K562 (cell line): Measurements from ENCODE around the gene SHLD1. TPM values are rescaled to one million over a fixed set of nuclear protein-coding genes. Genes with fewer than 3 reads are reported as not detected.
A peak's percentile ranks its signal among the peaks of the same experiment; 100 is the strongest.

Source experiments
- ARNT ChIP-seq, 2 experiments: fragments of 450-650 bp; IDR thresholded peaks; 2 replicates each; pipeline ENCODE4 v1.6.1; 2016; ENCODE audit warnings: mild to moderate bottlenecking in 1 of 2
- BDP1 ChIP-seq: IDR thresholded peaks from 3 replicates; pipeline ENCODE4 v1.6.1; 2011; ENCODE audit not compliant: insufficient read length, insufficient read depth
- CHCHD3 ChIP-seq: fragments of 250-450 bp; sonication (Bioruptor Pico); IDR thresholded peaks from 2 replicates; pipeline ENCODE4 v2.1.2; 2022; ENCODE audit warnings: mild to moderate bottlenecking
- CREB1 ChIP-seq, 2 experiments: sonication (generic) in 1 of 2; formaldehyde crosslinking in 1 of 2; IDR thresholded peaks; 2 replicates each; pipeline versions ENCODE4 v1.6.1 to v1.8.0; 2012 to 2022; ENCODE audit warnings: inconsistent platforms in 1 of 2, mild to moderate bottlenecking in 1 of 2, missing genetic modification reagents in 1 of 2, moderate library complexity in 1 of 2
- DIDO1 ChIP-seq: fragments of 450-650 bp; IDR thresholded peaks from 2 replicates; pipeline ENCODE4 v1.6.1; 2016; ENCODE audit warnings: low read depth, missing biosample characterization, missing genetic modification characterization
- EP300 ChIP-seq: IDR thresholded peaks from 2 replicates; pipeline ENCODE4 v1.6.1; 2012; ENCODE audit warnings: low read length, improper control_type of control experiment
- EWSR1 ChIP-seq: fragments of 450-650 bp; IDR thresholded peaks from 2 replicates; pipeline ENCODE4 v1.6.1; 2018; ENCODE audit warnings: borderline replicate concordance, mild to moderate bottlenecking, low read depth, moderate library complexity; ENCODE audit not compliant: partially characterized antibody
- FOXK1 ChIP-seq: sonication (generic); formaldehyde crosslinking; IDR thresholded peaks from 2 replicates; pipeline ENCODE4 v1.8.0; 2022; ENCODE audit warnings: missing genetic modification reagents, mild to moderate bottlenecking, borderline replicate concordance
- FOXO4 ChIP-seq: fragments of 450-650 bp; formaldehyde crosslinking; IDR thresholded peaks from 2 replicates; pipeline ENCODE4 v1.4.0; 2020; ENCODE audit warnings: mild to moderate bottlenecking, moderate library complexity
- HNRNPUL1 ChIP-seq: fragments of 200-400 bp; formaldehyde crosslinking; IDR thresholded peaks from 2 replicates; pipeline ENCODE4 v1.6.1; 2017; ENCODE audit warnings: low read length
- HOXB6 ChIP-seq: fragments of 250-450 bp; sonication (Bioruptor Pico); IDR thresholded peaks from 2 replicates; pipeline ENCODE4 v1.5.1; 2022; ENCODE audit warnings: mild to moderate bottlenecking, borderline replicate concordance
- KDM1A ChIP-seq, 2 experiments: fragments of 450-650 bp; IDR thresholded peaks; 2 replicates each; pipeline ENCODE4 v1.6.1; 2016; ENCODE audit warnings: mild to moderate bottlenecking in 2 of 2
- MIER1 ChIP-seq: fragments of 450-650 bp; IDR thresholded peaks from 2 replicates; pipeline ENCODE4 v1.6.1; 2016; ENCODE audit warnings: antibody characterized with exemption, mild to moderate bottlenecking, low read depth
- MLLT1 ChIP-seq, 2 experiments: fragments of 450-650 bp; IDR thresholded peaks; 2 replicates each; pipeline ENCODE4 v1.6.1; 2016
- MTA3 ChIP-seq: fragments of 450-650 bp; formaldehyde crosslinking; IDR thresholded peaks from 2 replicates; pipeline ENCODE4 v1.6.1; 2017; ENCODE audit warnings: mild to moderate bottlenecking, borderline replicate concordance
- POLR2A ChIP-seq: fragments of 450-650 bp; conservative IDR thresholded peaks from 2 replicates; pipeline ENCODE4 v1.6.1; 2016
- POLR2AphosphoS2 ChIP-seq: IDR thresholded peaks from 2 replicates; pipeline ENCODE4 v1.6.1; 2012; ENCODE audit warnings: low read length, improper control_type of control experiment
- PURB ChIP-seq: sonication (generic); formaldehyde crosslinking; IDR thresholded peaks from 2 replicates; pipeline ENCODE4 v1.9.0; 2021; ENCODE audit warnings: low read depth, mild to moderate bottlenecking, missing genetic modification reagents
- RB1 ChIP-seq: fragments of 450-650 bp; IDR thresholded peaks from 2 replicates; pipeline ENCODE4 v1.6.1; 2017; ENCODE audit warnings: low read depth, mild to moderate bottlenecking
- RBBP5 ChIP-seq: fragments of 200-600 bp; sonication (generic); IDR thresholded peaks from 2 replicates; pipeline ENCODE4 v1.6.1; 2012; ENCODE audit warnings: borderline replicate concordance, mild to moderate bottlenecking, low read length, control low read depth, inconsistent platforms; ENCODE audit not compliant: insufficient read depth, poor library complexity, severe bottlenecking
- SNIP1 ChIP-seq: fragments of 450-650 bp; IDR thresholded peaks from 2 replicates; pipeline ENCODE4 v1.7.1; 2017; ENCODE audit warnings: low read depth, mild to moderate bottlenecking
- SRSF9 ChIP-seq: fragments of 200-400 bp; formaldehyde crosslinking; IDR thresholded peaks from 2 replicates; pipeline ENCODE4 v1.6.1; 2017; ENCODE audit warnings: low read depth, low read length, borderline replicate concordance
- ZC3H11A ChIP-seq: IDR thresholded peaks from 2 replicates; pipeline ENCODE4 v1.6.1; 2012; ENCODE audit warnings: low read depth, low read length, improper control_type of control experiment
- ZKSCAN8 ChIP-seq: fragments of 200-800 bp; sonication (Bioruptor generic); IDR thresholded peaks from 2 replicates; pipeline ENCODE4 v1.6.1; 2016; ENCODE audit warnings: missing genetic modification characterization, missing compliant biosample characterization
- ZNF324 ChIP-seq: fragments of 250-450 bp; sonication (Bioruptor Pico); IDR thresholded peaks from 2 replicates; pipeline ENCODE4 v1.4.0; 2020; ENCODE audit warnings: mild to moderate bottlenecking
- ZNF77 ChIP-seq: fragments of 250-450 bp; sonication (Bioruptor Pico); IDR thresholded peaks from 2 replicates; pipeline ENCODE4 v1.5.0; 2020
- ZNF79 ChIP-seq: fragments of 250-450 bp; sonication (Bioruptor Pico); IDR thresholded peaks from 2 replicates; pipeline ENCODE4 v1.4.0; 2020; ENCODE audit warnings: low read depth, mild to moderate bottlenecking, moderate library complexity
- polyA plus RNA-seq, 8 experiments: library from polyadenylated mRNA; depleted of rRNA in 4 of 8; stranded (reverse) in 5 of 8; unstranded in 3 of 8; fragments of >200 nt; fragmentation: Nextera tagmentation in 2 of 8; fragmentation: Illumina TruSeq in 1 of 8; extraction: Ambion mirVana in 2 of 8; extraction: Trizol in 1 of 8; gene quantifications; 2 replicates each; pipeline versions ENCODE4 v1.2.1 to v1.2.3, GENCODE V29; 2011 to 2014; ENCODE audit warnings: inconsistent platforms in 1 of 8, missing spikeins in 1 of 8
- total RNA-seq, 7 experiments: library from RNA; depleted of rRNA in 6 of 7; stranded (reverse); fragments of >200 nt in 6 of 7; fragmentation: Illumina TruSeq in 2 of 7; extraction: Trizol in 2 of 7; gene quantifications; 2 replicates each; pipeline versions ENCODE4 v1.2.1 to v1.2.3, GENCODE V29; 2011 to 2021; ENCODE audit warnings: low replicate concordance in 1 of 7
- TF ChIP-seq, protein P1 (sequence below): fragments of 450-650 bp; IDR thresholded peaks from 2 replicates; pipeline ENCODE4 v1.6.1; 2017; ENCODE audit warnings: mild to moderate bottlenecking, moderate library complexity

Gene SHLD1
- total and polyA plus RNA-seq, 9 of the 15 experiments (the other 6 are each of a cell fraction or from before 2014, with no cell fraction given): 3.7 to 21.6 (median 8.2) TPM

GRCh38 chr20:5749952-5750779 is at the start of gene SHLD1 (continued):
- TF ChIP-seq ARNT (IDR thresholded peaks at IDR 0.05): no peak
- no peak for TF ChIP-seq KDM1A (IDR thresholded peaks at IDR 0.05)
- no peak for TF ChIP-seq HNRNPUL1
- no peak for TF ChIP-seq SRSF9
- no peak for TF ChIP-seq DIDO1 (tag)
- no peak for TF ChIP-seq RBBP5
- TF ChIP-seq EWSR1: no peak
- no peak for TF ChIP-seq FOXK1
- no peak for TF ChIP-seq CHCHD3 (CRISPR knock-in tag)
- no peak for TF ChIP-seq ZNF324
- TF ChIP-seq EP300: no peak
- TF ChIP-seq, protein P1, sequence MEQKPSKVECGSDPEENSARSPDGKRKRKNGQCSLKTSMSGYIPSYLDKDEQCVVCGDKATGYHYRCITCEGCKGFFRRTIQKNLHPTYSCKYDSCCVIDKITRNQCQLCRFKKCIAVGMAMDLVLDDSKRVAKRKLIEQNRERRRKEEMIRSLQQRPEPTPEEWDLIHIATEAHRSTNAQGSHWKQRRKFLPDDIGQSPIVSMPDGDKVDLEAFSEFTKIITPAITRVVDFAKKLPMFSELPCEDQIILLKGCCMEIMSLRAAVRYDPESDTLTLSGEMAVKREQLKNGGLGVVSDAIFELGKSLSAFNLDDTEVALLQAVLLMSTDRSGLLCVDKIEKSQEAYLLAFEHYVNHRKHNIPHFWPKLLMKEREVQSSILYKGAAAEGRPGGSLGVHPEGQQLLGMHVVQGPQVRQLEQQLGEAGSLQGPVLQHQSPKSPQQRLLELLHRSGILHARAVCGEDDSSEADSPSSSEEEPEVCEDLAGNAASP: no peak
- TF ChIP-seq POLR2AphosphoS2: no peak
- TF ChIP-seq RB1: 0 out of 2 replicates have a peak, but pooled peaks have one; percentile 9
- TF ChIP-seq MTA3: no peak
- TF ChIP-seq HOXB6 (CRISPR knock-in tag): no peak
- TF ChIP-seq POLR2A: peak; percentile 58
- TF ChIP-seq ZKSCAN8 (CRISPR knock-in tag): 0 out of 2 replicates have a peak, but pooled peaks have one; percentile 48
- no peak for TF ChIP-seq BDP1
- no peak for TF ChIP-seq ZNF77
- TF ChIP-seq CREB1 (IDR thresholded peaks at IDR 0.05): no peak
- TF ChIP-seq CREB1 (CRISPR knock-in tag; IDR thresholded peaks at IDR 0.05): no peak
- no peak for TF ChIP-seq PURB (CRISPR knock-in tag)
- no peak for TF ChIP-seq FOXO4 (CRISPR knock-in tag)
- no peak for TF ChIP-seq MIER1
- TF ChIP-seq SNIP1: no peak
- no peak for TF ChIP-seq ZC3H11A
- TF ChIP-seq MLLT1 (IDR thresholded peaks at IDR 0.05): no peak
- TF ChIP-seq ZNF79 (CRISPR knock-in tag): no peak
